HG02588 (cell line): ENCODE data around the gene GGNBP2.

Experiments
- ATAC-seq: cut with Tn5 transposase; IDR thresholded peaks from one replicate; pipeline ENCODE4 v1.9.1; 2021; ENCODE audit warnings: mild to moderate bottlenecking, moderate library complexity; ENCODE audit not compliant: unreplicated experiment

GGNBP2 gene

GRCh38 chr17:36515837-36516236 is 28.9 kb upstream of the GGNBP2 start:
- ATAC-seq = no peak

GRCh38 chr17:36523113-36523512 is 21.6 kb upstream of the GGNBP2 start:
- ATAC-seq = no peak

- no peak for ATAC-seq
These were observed 20.3 kb upstream of the GGNBP2 start for GRCh38 chr17:36524428-36524876.

- no peak for ATAC-seq
These were observed 19.6 kb upstream of the GGNBP2 start for GRCh38 chr17:36525113-36525512.

- ATAC-seq = no peak
These were observed 18.8 kb upstream of the GGNBP2 start for GRCh38 chr17:36525888-36526287.

GRCh38 chr17:36527621-36528250 is 17.0 kb upstream of the GGNBP2 start:
- ATAC-seq = no peak

- ATAC-seq = no peak
These were observed 15.6 kb upstream of the GGNBP2 start for GRCh38 chr17:36529121-36529520.

GRCh38 chr17:36532435-36532975 is 12.2 kb upstream of the GGNBP2 start:
- ATAC-seq = no peak

GRCh38 chr17:36533935-36534839 is 10.5 kb upstream of the GGNBP2 start:
- ATAC-seq = peak; percentile 17

GRCh38 chr17:36534840-36535668 is 9.7 kb upstream of the GGNBP2 start, which contains the start of the genes MYO19 and PIGW:
MYO19 (minus strand) TSS chr17:36534868; CDS start chr17:36532538, 2,330 bp downstream.
PIGW (plus strand) TSS chr17:36534987; CDS start chr17:36537102, 2,115 bp downstream.
- peak; percentile 68 for ATAC-seq

GRCh38 chr17:36535669-36536081 is 9.0 kb upstream of the GGNBP2 start:
- peak; percentile 20 for ATAC-seq

- ATAC-seq = no peak
These were observed 4.0 kb upstream of the GGNBP2 start for GRCh38 chr17:36540696-36541095.

GRCh38 chr17:36542755-36543154 is 2.0 kb upstream of the GGNBP2 start:
- no peak for ATAC-seq

GRCh38 chr17:36544044-36544306 is 744 bp upstream of the GGNBP2 start:
- ATAC-seq = peak; percentile 3

- ATAC-seq = no peak
These were observed 352 bp downstream of the GGNBP2 start for GRCh38 chr17:36545077-36545464.

- peak; percentile 58 for ATAC-seq
These were observed 1.0 kb downstream of the GGNBP2 start for GRCh38 chr17:36545465-36546417.

- no peak for ATAC-seq
These were observed 1.8 kb downstream of the GGNBP2 start for GRCh38 chr17:36546418-36547093.

GRCh38 chr17:36547776-36548175 is 3.1 kb downstream of the GGNBP2 start:
- no peak for ATAC-seq
